Measurements from ENCODE around the gene TMEM98.
"Not testable (repeated sequence)": the region's sequence is repeated elsewhere in the genome, so short reads cannot be mapped to it uniquely, and the experiment has no call there.

The TMEM98 gene

GRCh38 chr17:32915245-32915644, 12.7 kb upstream of the TMEM98 start:
- DNase-seq (ENCODE audit: low spot score) = no peak

DNA sequence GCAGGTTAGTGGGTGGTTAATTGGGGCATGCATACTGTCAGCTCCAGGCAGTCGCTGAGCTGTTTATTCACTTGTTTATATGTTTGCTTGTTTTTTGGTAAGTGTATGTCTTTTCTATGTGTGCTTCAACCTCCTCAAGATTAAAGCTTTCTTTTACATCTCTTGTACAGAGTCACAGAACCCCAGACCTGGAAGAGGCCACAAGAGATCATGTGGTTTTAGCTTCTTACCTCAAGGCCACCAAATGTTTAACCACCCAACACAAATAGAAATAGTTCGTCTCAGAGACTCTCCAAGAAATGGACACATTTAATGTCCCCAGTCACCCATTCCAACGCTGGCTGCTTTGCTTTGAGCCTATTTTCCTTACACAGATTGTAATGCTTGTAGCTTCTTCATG, 11.8 kb upstream of the TMEM98 start:
- no peak for DNase-seq (ENCODE audit: low spot score)

DNA sequence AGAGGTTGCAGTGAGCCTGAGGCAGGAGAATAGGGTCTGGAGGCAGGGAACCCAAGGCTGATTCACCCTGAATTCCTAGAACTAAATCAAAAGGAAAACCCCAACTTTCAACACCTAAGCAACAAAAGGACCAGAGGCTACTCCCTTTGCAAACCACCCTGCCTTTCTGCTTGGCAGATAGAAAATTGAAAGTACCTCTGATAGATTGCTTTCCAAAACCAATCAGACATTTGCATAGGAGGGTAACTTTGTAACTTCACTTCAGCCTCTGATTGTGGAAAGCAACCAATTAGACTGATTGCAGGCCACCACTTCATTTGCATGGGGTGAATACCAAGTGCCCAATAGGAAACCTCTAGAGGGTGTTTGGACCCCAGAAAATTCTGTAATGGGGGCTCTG, 10.9 kb upstream of the TMEM98 start:
- no peak for DNase-seq (ENCODE audit: low spot score)

GRCh38 chr17:32917842-32918241, 10.1 kb upstream of the TMEM98 start:
- DNase-seq (ENCODE audit: low spot score) = no peak

DNA sequence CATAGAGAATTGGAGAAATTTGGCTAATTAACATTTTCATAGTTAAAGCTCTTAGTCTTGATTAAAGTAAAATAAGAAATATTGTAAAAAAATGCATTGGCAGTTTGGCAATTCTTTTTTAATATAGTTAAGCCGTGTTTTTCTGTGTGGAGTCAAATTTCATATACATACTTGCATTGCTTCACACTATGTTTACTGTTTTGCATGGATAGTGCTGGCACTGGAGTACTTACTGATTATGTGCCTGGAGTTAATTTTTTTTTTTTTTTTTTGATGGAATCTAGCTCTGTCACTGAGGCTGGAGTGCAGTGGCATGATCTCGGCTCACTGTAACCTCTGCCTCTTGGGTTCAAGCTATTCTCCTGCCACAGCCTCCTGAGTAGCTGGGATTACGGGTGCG, 8.1 kb upstream of the TMEM98 start:
- not testable (repeated sequence) for DNase-seq (ENCODE audit: low spot score)

DNA sequence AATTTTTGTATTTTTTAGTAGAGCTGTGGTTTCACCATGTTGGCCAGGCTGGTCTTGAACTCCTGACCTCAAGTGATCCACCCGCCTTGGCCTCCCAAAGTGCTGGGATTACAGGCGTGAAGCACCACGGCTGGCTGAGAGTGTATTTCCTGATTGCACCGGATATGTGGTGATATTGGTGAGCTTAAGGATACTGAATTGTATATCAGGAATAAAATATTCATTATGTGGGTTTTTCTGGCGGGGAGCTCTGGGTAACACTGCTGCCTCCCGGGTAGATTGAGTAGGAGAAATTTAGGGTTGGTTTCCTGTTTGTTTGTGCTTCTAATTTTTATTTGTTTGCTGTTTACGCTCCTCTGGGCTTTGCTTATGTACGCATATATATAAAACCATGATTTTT, 7.7 kb upstream of the TMEM98 start:
- DNase-seq (ENCODE audit: low spot score) = no peak

GRCh38 chr17:32921017-32921416, 6.9 kb upstream of the TMEM98 start:
- DNase-seq (ENCODE audit: low spot score) = no peak

- DNase-seq (ENCODE audit: low spot score) = not testable (repeated sequence)
Measured at GRCh38 chr17:32923905-32924304, 4.0 kb upstream of the TMEM98 start.

GRCh38 chr17:32926183-32926582, 1.8 kb upstream of the TMEM98 start:
- DNase-seq (ENCODE audit: low spot score) = no peak

DNA sequence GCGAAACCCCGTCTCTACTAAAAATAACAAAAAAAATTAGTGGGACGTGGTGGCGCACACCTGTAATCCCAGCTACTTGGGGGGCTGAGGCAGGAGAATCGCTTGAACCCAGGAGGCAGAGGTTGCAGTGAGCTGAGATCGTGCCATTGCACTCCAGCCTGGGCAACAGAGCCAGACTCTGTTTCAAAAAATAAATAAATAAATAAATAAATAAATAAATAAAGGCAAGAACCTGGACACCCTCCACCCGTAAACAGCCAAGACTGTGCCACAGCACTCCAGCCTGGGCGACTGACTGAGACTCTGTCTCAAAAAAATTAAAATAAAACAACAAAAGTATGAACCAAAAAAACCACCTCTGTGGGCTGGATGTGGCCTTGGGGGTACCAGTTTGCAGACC, 1.2 kb upstream of the TMEM98 start:
- not testable (repeated sequence) for DNase-seq (ENCODE audit: low spot score)

- DNase-seq (ENCODE audit: low spot score) = no peak
Measured at GRCh38 chr17:32927201-32927723, 691 bp upstream of the TMEM98 start.

DNA sequence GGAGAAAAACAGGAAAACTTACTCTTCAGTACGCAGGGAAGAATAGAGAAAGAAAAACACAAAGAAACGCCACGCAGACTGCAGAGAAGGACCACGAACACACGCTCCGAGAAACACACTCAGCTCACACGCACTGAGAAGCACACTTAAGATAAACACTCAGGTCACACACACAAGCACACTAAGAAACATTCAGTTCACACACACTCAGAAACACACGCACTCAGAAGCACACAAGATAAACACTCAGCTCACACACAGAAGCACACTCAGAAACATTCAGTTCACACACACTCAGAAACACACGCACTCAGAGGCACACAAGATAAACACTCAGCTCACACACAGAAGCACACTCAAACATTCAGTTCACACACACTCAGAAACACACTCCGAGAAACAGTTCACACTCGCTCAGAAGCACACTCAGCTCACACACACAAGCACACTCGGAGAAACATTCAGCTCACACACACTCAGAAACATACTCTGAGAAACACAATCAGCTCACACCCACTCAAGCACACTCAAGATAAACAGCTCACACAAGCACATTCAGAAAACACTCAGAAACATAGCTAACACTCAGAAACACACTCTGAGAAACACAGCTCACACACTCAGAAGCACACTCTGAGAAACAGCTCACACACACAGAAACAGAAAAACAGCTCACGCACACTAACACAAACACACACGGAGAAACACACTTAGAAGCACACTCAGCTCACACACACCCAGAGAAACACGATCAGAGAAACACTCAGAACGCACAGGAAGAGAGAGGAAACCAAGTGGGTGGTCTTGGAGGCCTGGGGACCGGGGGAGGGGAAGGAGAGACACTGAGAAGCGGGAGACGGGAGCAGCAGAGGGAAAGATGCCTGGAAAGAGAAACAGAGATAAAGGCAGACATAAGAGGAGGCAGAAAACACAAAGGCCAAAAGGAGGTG, 908 bp downstream of the TMEM98 start:
- DNase-seq (ENCODE audit: low spot score) = no peak

- DNase-seq (ENCODE audit: low spot score) = no peak
Measured at GRCh38 chr17:32929588-32929987, 1.6 kb downstream of the TMEM98 start.

DNA sequence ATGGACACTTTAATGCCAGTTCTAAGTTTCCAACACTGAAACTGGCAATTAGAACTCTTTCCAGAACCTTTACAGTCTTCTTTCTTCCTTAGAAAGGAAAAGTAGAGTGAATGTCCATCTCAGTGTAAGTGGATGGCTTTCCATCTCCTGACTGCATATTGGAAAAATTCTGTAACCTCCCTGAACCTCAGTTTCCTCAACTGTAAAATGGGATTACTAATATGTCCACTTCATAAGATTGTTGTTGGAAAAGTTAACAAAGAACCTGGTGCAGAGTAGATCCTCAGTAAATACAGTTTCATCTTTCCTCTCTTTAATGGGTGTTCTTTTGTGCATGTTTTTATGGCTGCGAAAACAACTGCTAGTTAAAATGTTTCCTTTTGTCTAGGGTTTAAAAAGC, 2.6 kb downstream of the TMEM98 start:
- no peak for DNase-seq (ENCODE audit: low spot score)

DNA sequence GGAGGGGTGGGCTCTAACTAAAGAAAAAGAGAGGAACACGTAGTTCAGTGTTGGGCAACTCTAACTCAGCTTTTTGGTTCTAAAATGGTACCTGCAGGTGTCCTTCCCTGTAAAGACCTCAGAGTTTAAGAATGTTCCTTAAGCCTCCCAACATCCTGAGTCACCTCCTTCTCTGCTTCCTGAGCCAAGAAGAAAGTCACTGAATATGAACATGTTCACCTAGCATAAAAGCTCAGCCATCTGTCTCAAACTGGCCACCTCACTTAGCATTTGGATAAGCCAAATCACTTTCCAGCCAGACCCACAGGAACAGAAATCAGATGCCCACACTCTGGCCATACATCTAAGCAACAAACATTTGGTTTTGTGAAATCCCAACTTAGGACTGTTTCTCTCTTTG, 3.7 kb downstream of the TMEM98 start:
- DNase-seq (ENCODE audit: low spot score) = no peak

GRCh38 chr17:32933881-32934280, 5.9 kb downstream of the TMEM98 start:
- DNase-seq (ENCODE audit: low spot score) = no peak

GRCh38 chr17:32935726-32936125, 7.8 kb downstream of the TMEM98 start:
- DNase-seq (ENCODE audit: low spot score) = no peak

DNA sequence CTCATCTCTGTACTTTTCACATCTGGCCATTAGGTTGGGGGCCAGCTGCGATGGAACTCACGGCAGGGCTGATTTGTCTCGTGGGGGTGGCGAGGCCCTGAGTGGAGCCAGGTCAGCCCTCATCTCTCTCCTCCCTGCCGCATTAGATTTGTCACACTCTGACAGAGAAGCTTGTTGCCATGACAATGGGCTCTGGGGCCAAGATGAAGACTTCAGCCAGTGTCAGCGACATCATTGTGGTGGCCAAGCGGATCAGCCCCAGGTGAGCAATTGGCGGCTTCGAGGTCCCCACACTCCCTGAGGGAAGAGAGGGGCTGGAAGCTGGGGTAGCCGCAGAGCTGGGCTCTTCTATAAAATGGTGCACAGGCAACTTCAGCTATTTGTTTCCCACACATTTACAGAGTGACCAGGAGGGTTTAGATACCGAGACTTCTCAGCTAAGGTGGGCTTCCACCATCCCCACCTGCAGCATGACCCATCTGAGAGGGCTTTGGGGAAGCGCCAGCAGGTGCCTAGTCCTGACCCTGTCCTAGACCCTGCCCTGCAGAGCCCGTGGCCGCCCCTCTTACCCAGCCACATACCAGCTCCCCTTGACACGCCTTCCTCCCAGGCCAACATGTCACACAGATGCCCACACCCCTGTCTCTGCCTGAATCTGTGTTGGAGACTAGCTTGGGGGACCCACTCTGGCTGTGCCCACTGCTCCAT, 8.4 kb downstream of the TMEM98 start:
- no peak for DNase-seq (ENCODE audit: low spot score)

DNA sequence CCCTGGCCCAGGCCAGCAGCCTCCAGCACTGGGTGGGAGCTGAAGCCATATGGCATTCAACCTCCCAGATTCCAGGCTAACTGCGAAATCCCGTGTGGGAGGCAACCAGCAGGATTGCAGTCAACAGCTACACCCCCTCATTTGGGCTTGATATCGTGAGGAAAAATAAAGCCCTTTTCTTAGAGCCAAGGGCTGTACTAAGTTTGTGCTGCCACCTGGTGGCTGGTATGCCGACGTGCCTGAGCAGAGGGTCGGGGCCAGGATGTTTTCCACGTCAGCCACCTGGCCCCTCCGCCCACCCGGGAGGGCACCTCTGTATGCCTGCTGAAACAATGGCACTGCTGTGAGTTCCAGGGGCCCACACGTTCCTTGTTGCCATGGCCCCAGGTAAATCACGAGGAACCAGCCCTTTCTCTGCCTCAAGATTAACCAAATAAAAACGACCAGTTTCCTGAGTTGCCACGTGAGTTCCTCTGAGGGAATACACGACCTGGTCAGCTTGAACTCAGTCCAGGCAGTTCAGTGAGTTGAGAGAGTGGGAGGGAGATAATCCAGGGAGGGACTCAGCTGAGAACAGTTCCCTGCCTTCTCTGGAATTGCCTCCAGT, 9.0 kb downstream of the TMEM98 start:
- peak; percentile 73 for DNase-seq (ENCODE audit: low spot score)

GRCh38 chr17:32940706-32941390, 12.9 kb downstream of the TMEM98 start:
- no peak for DNase-seq (ENCODE audit: low spot score)

DNA sequence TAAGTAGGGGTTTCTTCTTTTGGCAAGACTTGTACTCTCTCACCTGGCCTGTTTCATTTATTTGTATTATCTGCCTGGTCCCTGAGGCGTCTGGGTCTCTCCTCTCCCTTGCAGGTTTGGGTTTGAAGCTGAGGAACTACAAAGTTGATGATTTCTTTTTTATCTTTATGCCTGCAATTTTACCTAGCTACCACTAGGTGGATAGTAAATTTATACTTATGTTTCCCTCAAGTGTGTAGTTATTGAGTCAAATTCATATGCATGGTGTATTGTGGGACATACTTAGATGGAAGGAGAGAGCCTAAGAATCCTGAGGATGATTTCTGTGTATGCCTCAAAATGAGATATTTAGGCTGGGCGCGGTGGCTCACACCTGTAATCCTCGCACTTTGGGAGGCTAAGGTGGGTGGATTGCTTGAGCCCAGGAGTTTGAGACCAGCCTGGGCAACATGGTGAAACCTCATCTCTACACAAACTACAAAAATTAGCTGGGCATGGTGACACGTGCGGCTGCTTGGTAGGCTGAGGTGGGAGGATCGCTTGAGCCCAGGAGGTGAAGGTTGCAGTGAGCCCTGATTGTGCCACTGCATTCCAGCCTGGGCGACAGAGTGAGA, 13.6 kb downstream of the TMEM98 start:
- DNase-seq (ENCODE audit: low spot score) = peak; percentile 4

GRCh38 chr17:32943206-32943605, 15.3 kb downstream of the TMEM98 start:
- no peak for DNase-seq (ENCODE audit: low spot score)
